Loucy (cell line): ENCODE data around the gene KRTAP10-12.

ENCODE experiments used
- H2AFZ ChIP-seq: fragments of 200-600 bp; sonication (generic); 2 replicates; pipeline ENCODE4 v1.6.0; 2016; ENCODE audit warnings: antibody characterized with exemption, mild to moderate bottlenecking, low read length, moderate library complexity
- H3F3A ChIP-seq: fragments of 200-600 bp; 2 replicates; pipeline ENCODE4 v1.6.0; 2016; ENCODE audit warnings: antibody characterized with exemption, low read depth, mild to moderate bottlenecking
- H3K27me3 ChIP-seq: fragments of 200-600 bp; sonication (generic); 2 replicates; pipeline ENCODE4 v1.6.1; 2014; ENCODE audit warnings: low read length, mild to moderate bottlenecking; ENCODE audit not compliant: insufficient read depth, poor library complexity, severe bottlenecking
- H3K36me3 ChIP-seq: fragments of 200-600 bp; sonication (generic); 2 replicates; pipeline ENCODE4 v1.6.1; 2016; ENCODE audit warnings: low read length; ENCODE audit not compliant: insufficient read depth
- H3K4me1 ChIP-seq: fragments of 200-600 bp; sonication (generic); 2 replicates; pipeline ENCODE4 v1.5.1; 2014; ENCODE audit warnings: low read length, mild to moderate bottlenecking; ENCODE audit not compliant: insufficient read depth, poor library complexity, severe bottlenecking
- H3K4me2 ChIP-seq: fragments of 200-600 bp; sonication (generic); 2 replicates; pipeline ENCODE4 v1.6.0; 2014; ENCODE audit warnings: antibody characterized with exemption, low read length, low read depth, mild to moderate bottlenecking; ENCODE audit not compliant: poor library complexity, severe bottlenecking
- H3K4me3 ChIP-seq: fragments of 200-600 bp; sonication (generic); 2 replicates; pipeline ENCODE4 v1.5.1; 2014; ENCODE audit warnings: low read length, mild to moderate bottlenecking, mixed read lengths; ENCODE audit not compliant: poor library complexity, severe bottlenecking
- H3K79me2 ChIP-seq: fragments of 200-600 bp; sonication (generic); 2 replicates; pipeline ENCODE4 v1.6.1; 2014; ENCODE audit warnings: low read length; ENCODE audit not compliant: insufficient read depth
- H3K9ac ChIP-seq: fragments of 200-600 bp; sonication (generic); 2 replicates; pipeline ENCODE4 v1.6.0; 2014; ENCODE audit warnings: mild to moderate bottlenecking, low read depth, low read length, moderate library complexity; ENCODE audit not compliant: poor library complexity, severe bottlenecking
- H3K9me2 ChIP-seq: fragments of 200-600 bp; sonication (generic); replicated peaks from 2 replicates; pipeline ENCODE4 v1.6.1; 2016; ENCODE audit warnings: low read depth, low read length, mixed read lengths
- H3K9me3 ChIP-seq: fragments of 200-600 bp; sonication (generic); 2 replicates; pipeline ENCODE4 v1.6.1; 2014; ENCODE audit warnings: mild to moderate bottlenecking, antibody characterized with exemption, low read length, low read depth; ENCODE audit not compliant: insufficient read depth
- H4K20me1 ChIP-seq: fragments of 200-600 bp; sonication (generic); 2 replicates; pipeline ENCODE4 v1.6.0; 2014; ENCODE audit warnings: antibody characterized with exemption, low read length, mild to moderate bottlenecking; ENCODE audit not compliant: insufficient read depth, poor library complexity, severe bottlenecking
- EZH2phosphoT487 ChIP-seq: fragments of 200-600 bp; IDR thresholded peaks from 2 replicates; pipeline ENCODE4 v1.6.1; 2018; ENCODE audit warnings: antibody characterized with exemption, mild to moderate bottlenecking, moderate library complexity, borderline replicate concordance
- TF ChIP-seq, protein P1 (sequence below): fragments of 200-600 bp; sonication (generic); conservative IDR thresholded peaks from 2 replicates; pipeline ENCODE4 v1.5.1; 2014; ENCODE audit warnings: mild to moderate bottlenecking, antibody characterized with exemption, low read length

The KRTAP10-12 gene

DNA sequence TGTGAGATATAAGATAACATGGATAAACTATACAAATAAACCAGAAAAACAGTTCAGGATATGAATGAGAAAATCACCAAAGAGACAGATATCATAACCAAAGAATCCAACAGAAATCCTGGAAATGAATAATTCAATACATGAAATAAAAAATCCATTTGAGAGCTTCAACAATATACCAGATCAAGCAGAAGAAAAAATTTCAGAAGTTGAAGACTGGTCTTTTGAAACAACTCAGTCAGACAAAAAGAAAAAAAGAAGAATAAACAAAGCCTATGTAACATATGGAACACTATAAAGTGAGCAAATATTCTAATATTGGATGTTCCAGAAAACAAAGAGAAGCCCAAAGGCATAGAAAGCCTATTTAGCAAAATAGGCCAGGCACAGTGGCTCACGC, 25.1 kb upstream of the KRTAP10-12 start:
- H3K4me2 ChIP-seq, result no peak overlapping the region
- no peaks in the 10 kb centered on the region for H3K4me1 ChIP-seq
- TF ChIP-seq, protein P1, sequence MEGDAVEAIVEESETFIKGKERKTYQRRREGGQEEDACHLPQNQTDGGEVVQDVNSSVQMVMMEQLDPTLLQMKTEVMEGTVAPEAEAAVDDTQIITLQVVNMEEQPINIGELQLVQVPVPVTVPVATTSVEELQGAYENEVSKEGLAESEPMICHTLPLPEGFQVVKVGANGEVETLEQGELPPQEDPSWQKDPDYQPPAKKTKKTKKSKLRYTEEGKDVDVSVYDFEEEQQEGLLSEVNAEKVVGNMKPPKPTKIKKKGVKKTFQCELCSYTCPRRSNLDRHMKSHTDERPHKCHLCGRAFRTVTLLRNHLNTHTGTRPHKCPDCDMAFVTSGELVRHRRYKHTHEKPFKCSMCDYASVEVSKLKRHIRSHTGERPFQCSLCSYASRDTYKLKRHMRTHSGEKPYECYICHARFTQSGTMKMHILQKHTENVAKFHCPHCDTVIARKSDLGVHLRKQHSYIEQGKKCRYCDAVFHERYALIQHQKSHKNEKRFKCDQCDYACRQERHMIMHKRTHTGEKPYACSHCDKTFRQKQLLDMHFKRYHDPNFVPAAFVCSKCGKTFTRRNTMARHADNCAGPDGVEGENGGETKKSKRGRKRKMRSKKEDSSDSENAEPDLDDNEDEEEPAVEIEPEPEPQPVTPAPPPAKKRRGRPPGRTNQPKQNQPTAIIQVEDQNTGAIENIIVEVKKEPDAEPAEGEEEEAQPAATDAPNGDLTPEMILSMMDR, result no peak
- no peak for TF ChIP-seq EZH2phosphoT487
- H3K9me2 ChIP-seq, result no peaks in the 10 kb centered on the region
- H3K4me3 ChIP-seq, result no peak overlapping the region
- H4K20me1 ChIP-seq, result no peaks in the 10 kb centered on the region
- H3K36me3 ChIP-seq, result no peaks in the 10 kb centered on the region
- H3F3A ChIP-seq, result no peaks in the 10 kb centered on the region
- peaks cover 6% of the 10 kb centered on the region; the same call in 1 of the 2 replicates for H3K9me3 ChIP-seq
- no peaks in the 10 kb centered on the region for H3K79me2 ChIP-seq
- no peak overlapping the region for H3K9ac ChIP-seq
- no peak overlapping the region for H2AFZ ChIP-seq
- no peaks in the 10 kb centered on the region for H3K27me3 ChIP-seq

DNA sequence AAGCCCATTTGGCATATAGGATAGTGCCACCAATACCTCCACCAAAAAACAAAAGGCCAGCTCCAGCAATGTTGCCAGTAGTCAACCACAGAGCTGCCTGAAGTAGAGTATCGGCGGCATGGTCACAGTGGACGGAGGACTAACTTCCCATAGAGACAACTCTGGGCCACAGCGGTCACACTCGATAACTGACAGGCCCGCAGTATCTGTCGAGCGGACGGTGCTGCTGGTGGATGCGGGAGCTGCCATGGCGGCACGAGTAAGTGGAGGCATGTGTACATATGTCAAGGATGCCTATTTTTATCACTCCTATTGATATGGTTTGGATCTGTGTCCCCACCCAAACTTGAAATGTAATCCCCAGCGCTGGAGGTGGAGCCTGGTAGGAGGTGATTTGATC, 19.1 kb upstream of the KRTAP10-12 start:
- no peaks in the 10 kb centered on the region for H3K9me3 ChIP-seq
- no peaks in the 10 kb centered on the region for H3F3A ChIP-seq
- no peaks in the 10 kb centered on the region for H3K36me3 ChIP-seq
- H3K4me3 ChIP-seq, result no peak overlapping the region
- no peaks in the 10 kb centered on the region for H3K4me1 ChIP-seq
- no peaks in the 10 kb centered on the region for H3K79me2 ChIP-seq
- H3K9me2 ChIP-seq, result no peaks in the 10 kb centered on the region
- no peak overlapping the region for H2AFZ ChIP-seq
- no peaks in the 10 kb centered on the region for H3K27me3 ChIP-seq
- TF ChIP-seq, protein P1, result no peak
- TF ChIP-seq EZH2phosphoT487, result no peak
- no peaks in the 10 kb centered on the region for H4K20me1 ChIP-seq
- H3K9ac ChIP-seq, result no peak overlapping the region
- H3K4me2 ChIP-seq, result no peak overlapping the region

DNA sequence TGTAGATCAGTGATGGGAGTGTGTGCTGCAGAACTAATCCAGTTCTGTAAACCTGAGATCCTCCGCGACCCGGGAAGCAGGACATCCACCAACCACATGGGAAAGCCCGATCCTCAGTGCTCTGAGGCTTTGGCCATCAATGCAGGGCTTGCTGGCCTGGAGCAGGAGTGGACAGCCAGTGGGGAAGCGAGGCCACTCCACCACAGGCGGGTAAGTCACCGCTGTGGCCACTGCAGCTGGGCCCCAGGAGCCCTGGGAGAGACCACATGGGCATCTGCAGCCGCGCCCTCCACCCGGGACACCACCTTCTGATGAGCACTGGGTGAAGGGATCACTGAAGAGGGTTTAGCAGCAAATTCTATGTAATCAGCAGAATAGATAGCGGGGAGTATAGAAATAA, 15.8 kb upstream of the KRTAP10-12 start:
- H3K36me3 ChIP-seq, result no peaks in the 10 kb centered on the region
- H3K9me2 ChIP-seq, result no peaks in the 10 kb centered on the region
- no peaks in the 10 kb centered on the region for H3K4me1 ChIP-seq
- H3K4me3 ChIP-seq, result no peak overlapping the region
- no peak overlapping the region for H2AFZ ChIP-seq
- TF ChIP-seq EZH2phosphoT487, result no peak
- TF ChIP-seq, protein P1, result no peak
- no peaks in the 10 kb centered on the region for H4K20me1 ChIP-seq
- no peak overlapping the region for H3K9ac ChIP-seq
- H3K27me3 ChIP-seq, result no peaks in the 10 kb centered on the region
- H3F3A ChIP-seq, result no peaks in the 10 kb centered on the region
- H3K4me2 ChIP-seq, result no peak overlapping the region
- H3K79me2 ChIP-seq, result no peaks in the 10 kb centered on the region
- no peaks in the 10 kb centered on the region for H3K9me3 ChIP-seq
